GM12878 (cell line): Measurements from ENCODE around the gene LRP1B. TPM values are rescaled to one million over a fixed set of nuclear protein-coding genes. Genes with fewer than 3 reads are reported as not detected.

Source experiments
- ATAC-seq: fragments of 200-7000 bp; cut with Tn5 transposase; 3 replicates; pipeline ENCODE4 v1.9.1; 2020; ENCODE audit warnings: mild to moderate bottlenecking, moderate library complexity
- BruUV-seq: library from RNA; stranded (reverse); fragments of 400-500 nt; replicated peaks from 2 replicates; lab custom pipeline; 2021; lab: Mats Ljungman, UMichigan
- CTCF ChIA-PET: fragments of 300-600 bp; sonication (Branson Sonifier 250); formaldehyde crosslinking; extraction: SDS; loops from one replicate; lab custom pipeline; 2021; ENCODE audit warnings: inconsistent platforms; lab: Yijun Ruan, JAX
- POLR2A ChIA-PET: fragments of 350-600 bp; formaldehyde crosslinking; extraction: SDS; loops from one replicate; lab custom pipeline; 2021; ENCODE audit warnings: inconsistent platforms; lab: Charles Lee
- RAD21 ChIA-PET: fragments of 300-600 bp; sonication (Branson Sonifier 250); formaldehyde crosslinking; loops from one replicate; lab custom pipeline; 2023; ENCODE audit warnings: antibody characterized with exemption; ENCODE audit not compliant: unreplicated experiment; lab: Charles Lee
- SMC1A ChIA-PET: fragments of 300-600 bp; sonication (Branson Sonifier 250); formaldehyde crosslinking; loops from one replicate; lab custom pipeline; 2023; ENCODE audit not compliant: unreplicated experiment, uncharacterized antibody; lab: Charles Lee
- DNase-seq: peaks from one replicate; pipeline ENCODE4 v3.0.0-alpha.2; 2011; ENCODE audit warnings: low read depth, low spot score
- FAIRE-seq: peaks from 3 replicates; lab custom pipeline; 2011; peaks lifted over from hg19 to GRCh38; lab: Jason Lieb, UNC
- H2AFZ ChIP-seq: 2 replicates; pipeline ENCODE4 v1.6.0; 2011; ENCODE audit warnings: low read depth, low read length, control low read depth; ENCODE audit not compliant: control insufficient read depth
- H3K27ac ChIP-seq: 2 replicates; pipeline ENCODE4 v1.5.1; 2011; ENCODE audit warnings: control low read depth; ENCODE audit not compliant: control insufficient read depth, insufficient read depth
- H3K27me3 ChIP-seq, 2 experiments: replicated peaks in 1 of 2; 2 replicates each; pipeline versions ENCODE4 v1.6.0 to v1.6.1; 2011; ENCODE audit warnings: low read length in 1 of 2; ENCODE audit not compliant: control insufficient read depth in 2 of 2, insufficient read depth in 2 of 2
- H3K36me3 ChIP-seq, 2 experiments: 2 replicates each; pipeline ENCODE4 v1.5.1; 2011; ENCODE audit warnings: low read length in 1 of 2; ENCODE audit not compliant: control insufficient read depth in 2 of 2, insufficient read depth in 2 of 2
- H3K4me1 ChIP-seq: 2 replicates; pipeline ENCODE4 v1.6.1; 2011; ENCODE audit warnings: mild to moderate bottlenecking, low read length, moderate library complexity, mixed read lengths; ENCODE audit not compliant: control insufficient read depth, insufficient read depth
- H3K4me2 ChIP-seq: 2 replicates; pipeline ENCODE4 v1.6.0; 2011; ENCODE audit warnings: control low read depth; ENCODE audit not compliant: control insufficient read depth, insufficient read depth
- H3K4me3 ChIP-seq: fragments of 200-600 bp; sonication (generic); 2 replicates; pipeline ENCODE4 v1.5.1; 2016
- H3K79me2 ChIP-seq: 2 replicates; pipeline ENCODE4 v1.6.0; 2011; ENCODE audit warnings: low read length; ENCODE audit not compliant: control insufficient read depth, insufficient read depth
- H3K9ac ChIP-seq: 2 replicates; pipeline ENCODE4 v1.8.0; 2011; ENCODE audit warnings: low read length, control low read depth, mixed read lengths; ENCODE audit not compliant: control insufficient read depth, insufficient read depth
- H3K9me3 ChIP-seq: replicated peaks from 3 replicates; pipeline ENCODE4 v1.5.1; 2011; ENCODE audit warnings: mild to moderate bottlenecking, low read length; ENCODE audit not compliant: control insufficient read depth, insufficient read depth
- H4K20me1 ChIP-seq: 2 replicates; pipeline ENCODE4 v1.6.0; 2011; ENCODE audit not compliant: control insufficient read depth, insufficient read depth
- CTCF ChIP-seq, 3 experiments: IDR thresholded peaks in 2 of 3; conservative IDR thresholded peaks in 1 of 3; 2 replicates each; pipeline ENCODE4 v1.5.1; 2011; ENCODE audit warnings: low read depth in 3 of 3, low read length in 3 of 3, mild to moderate bottlenecking in 3 of 3, control low read depth in 2 of 3, moderate library complexity in 2 of 3, inconsistent platforms in 1 of 3, mixed read lengths in 1 of 3; ENCODE audit not compliant: control insufficient read depth in 2 of 3, insufficient read depth in 1 of 3; ENCODE audit errors: extremely low read depth in 1 of 3
- DPF2 ChIP-seq: fragments of 450-650 bp; IDR thresholded peaks from 2 replicates; pipeline ENCODE4 v1.6.1; 2017; ENCODE audit warnings: mild to moderate bottlenecking
- E2F4 ChIP-seq: IDR thresholded peaks from 2 replicates; pipeline ENCODE4 v1.6.1; 2012; ENCODE audit warnings: low read depth, low read length, improper control_type of control experiment
- EZH2 ChIP-seq: IDR thresholded peaks from 2 replicates; pipeline ENCODE4 v1.6.1; 2012; ENCODE audit warnings: low read depth, mild to moderate bottlenecking, control low read depth, inconsistent platforms, low read length, borderline replicate concordance; ENCODE audit not compliant: control insufficient read depth
- GATAD2B ChIP-seq: fragments of 450-650 bp; conservative IDR thresholded peaks from 2 replicates; pipeline ENCODE4 v1.6.1; 2017; ENCODE audit warnings: low read depth, mild to moderate bottlenecking, moderate library complexity
- HDGF ChIP-seq: fragments of 450-650 bp; IDR thresholded peaks from 2 replicates; pipeline ENCODE4 v1.6.1; 2016; ENCODE audit warnings: antibody characterized with exemption
- PAX5 ChIP-seq: IDR thresholded peaks from 2 replicates; pipeline ENCODE4 v1.6.1; 2011; ENCODE audit warnings: low read depth, low read length, borderline replicate concordance
- PAX8 ChIP-seq: fragments of 450-650 bp; IDR thresholded peaks from 2 replicates; pipeline ENCODE4 v1.6.1; 2017; ENCODE audit warnings: mild to moderate bottlenecking, moderate library complexity
- SIX5 ChIP-seq: IDR thresholded peaks from 2 replicates; pipeline ENCODE4 v1.6.1; 2011; ENCODE audit warnings: mild to moderate bottlenecking, low read depth, low read length, moderate library complexity; ENCODE audit not compliant: severe bottlenecking
- SREBF1 ChIP-seq: IDR thresholded peaks from 2 replicates; pipeline ENCODE4 v1.6.1; 2012; ENCODE audit warnings: mild to moderate bottlenecking, low read length
- SUZ12 ChIP-seq: fragments of 200-600 bp; sonication (generic); IDR thresholded peaks from one replicate; pipeline ENCODE4 v1.6.1; 2018; ENCODE audit warnings: antibody characterized with exemption, mild to moderate bottlenecking; ENCODE audit not compliant: unreplicated experiment
- ZNF622 ChIP-seq: fragments of 450-650 bp; IDR thresholded peaks from 2 replicates; pipeline ENCODE4 v1.6.1; 2017; ENCODE audit warnings: mild to moderate bottlenecking, inconsistent platforms
- WGBS: methylation state at CpG from one replicate; pipeline ENCODE4 v1.1.6; 2016; ENCODE audit warnings: low lambda C conversion rate; ENCODE audit not compliant: insufficient replicate concordance, insufficient coverage; ENCODE audit errors: missing lambda C conversion rate; 5-methylcytosine and 5-hydroxymethylcytosine counted together
- in situ Hi-C: fragments of 300-500 bp; cut with MboI; formaldehyde crosslinking; loops from 9 replicates; pipeline ENCODE4 v1.14.3; 2018; ENCODE audit warnings: mixed read lengths
- intact Hi-C: fragments of 100-400 bp; cut with micrococcal nuclease; formaldehyde crosslinking; loops from one replicate; pipeline ENCODE4 v1.14.2; 2022; ENCODE audit not compliant: unreplicated experiment
- polyA plus RNA-seq, 11 experiments: library from polyadenylated mRNA; depleted of rRNA in 4 of 11; unstranded in 6 of 11; stranded (reverse) in 5 of 11; fragments of >200 nt; fragmentation: Nextera tagmentation in 4 of 11; fragmentation: Illumina TruSeq in 1 of 11; extraction: Ambion mirVana in 4 of 11; extraction: Trizol in 1 of 11; gene quantifications; 1 replicate in 1 of 11; 2 replicates in 10 of 11; pipeline versions ENCODE4 v1.2.1 to v1.2.3, GENCODE V29; 2011 to 2016; ENCODE audit warnings: inconsistent platforms in 2 of 11, missing spikeins in 2 of 11, low read depth in 1 of 11
- total RNA-seq, 4 experiments: library from RNA; depleted of rRNA in 3 of 4; stranded (reverse); fragments of >200 nt in 3 of 4; fragmentation: Illumina TruSeq in 1 of 4; extraction: Trizol in 1 of 4; gene quantifications; 2 replicates each; pipeline versions ENCODE4 v1.2.1 to v1.2.3, GENCODE V29; 2013 to 2021
- TF ChIP-seq, protein P1 (sequence below): fragments of 450-650 bp; IDR thresholded peaks from 2 replicates; pipeline ENCODE4 v1.6.1; 2017; ENCODE audit warnings: low read depth, mild to moderate bottlenecking, moderate library complexity
- TF ChIP-seq, protein P2 (sequence below): fragments of 450-650 bp; formaldehyde crosslinking; IDR thresholded peaks from 2 replicates; pipeline ENCODE4 v1.5.0; 2022; ENCODE audit warnings: mild to moderate bottlenecking, missing genetic modification characterization

LRP1B gene
- total and polyA plus RNA-seq, 10 of the 15 experiments (the other 5 are each of a cell fraction or from before 2014, with no cell fraction given) = under 0.01 to 0.06 (median 0.03) TPM; not detected in 5

GRCh38 chr2:140187086-140187485 lies 1943.7 kb downstream of the LRP1B start:
- DNase-seq (no peak), ATAC-seq (no peak), FAIRE-seq (no peak)
- CTCF ChIA-PET = interaction anchor here (0.9 kb wide), 1 partner anchor 54 kb away, joined by 3 read pairs; no protein-coding TSS in a partner anchor
- H3K27me3 ChIP-seq = no peaks in the 10 kb centered on the region
- no peak overlapping the region for H2AFZ ChIP-seq
- no peak overlapping the region for H3K4me2 ChIP-seq
- BruUV-seq = no TSS peak
- intact Hi-C loops = no loop called here
- H4K20me1 ChIP-seq = no peaks in the 10 kb centered on the region
- no peaks in the 10 kb centered on the region for H3K9me3 ChIP-seq
- in situ Hi-C loops = no loop called here
- no peak overlapping the region for H3K4me3 ChIP-seq
- POLR2A ChIA-PET = no interaction called here
- H3K36me3 ChIP-seq = no peaks in the 10 kb centered on the region
- RAD21 ChIA-PET = no interaction called here
- SMC1A ChIA-PET = no interaction called here
- H3K27ac ChIP-seq = no peak overlapping the region
- no peaks in the 10 kb centered on the region for H3K4me1 ChIP-seq
- H3K79me2 ChIP-seq = no peaks in the 10 kb centered on the region
- no peak overlapping the region for H3K9ac ChIP-seq
- WGBS = 18% methylated on average over 4 of the region's 4 CpGs
- TF ChIP-seq E2F4 = no peak
- TF ChIP-seq EZH2 = no peak
- no peak for TF ChIP-seq CTCF (IDR thresholded peaks at IDR 0.05 in 2 of 3, conservative IDR thresholded peaks at IDR 0.05 in 1 of 3; ENCODE audit: control insufficient read depth in 2 of 3, extremely low read depth in 1 of 3, insufficient read depth in 1 of 3, low read depth in 3 of 3, low read length in 3 of 3)
- TF ChIP-seq GATAD2B = no peak
- TF ChIP-seq PAX8 = no peak
- no peak for TF ChIP-seq SUZ12
- no peak for TF ChIP-seq PAX5
- TF ChIP-seq, protein P1, sequence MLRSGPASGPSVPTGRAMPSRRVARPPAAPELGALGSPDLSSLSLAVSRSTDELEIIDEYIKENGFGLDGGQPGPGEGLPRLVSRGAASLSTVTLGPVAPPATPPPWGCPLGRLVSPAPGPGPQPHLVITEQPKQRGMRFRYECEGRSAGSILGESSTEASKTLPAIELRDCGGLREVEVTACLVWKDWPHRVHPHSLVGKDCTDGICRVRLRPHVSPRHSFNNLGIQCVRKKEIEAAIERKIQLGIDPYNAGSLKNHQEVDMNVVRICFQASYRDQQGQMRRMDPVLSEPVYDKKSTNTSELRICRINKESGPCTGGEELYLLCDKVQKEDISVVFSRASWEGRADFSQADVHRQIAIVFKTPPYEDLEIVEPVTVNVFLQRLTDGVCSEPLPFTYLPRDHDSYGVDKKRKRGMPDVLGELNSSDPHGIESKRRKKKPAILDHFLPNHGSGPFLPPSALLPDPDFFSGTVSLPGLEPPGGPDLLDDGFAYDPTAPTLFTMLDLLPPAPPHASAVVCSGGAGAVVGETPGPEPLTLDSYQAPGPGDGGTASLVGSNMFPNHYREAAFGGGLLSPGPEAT = no peak
- no peak for TF ChIP-seq DPF2
- no peak for TF ChIP-seq SIX5
- TF ChIP-seq, protein P2, sequence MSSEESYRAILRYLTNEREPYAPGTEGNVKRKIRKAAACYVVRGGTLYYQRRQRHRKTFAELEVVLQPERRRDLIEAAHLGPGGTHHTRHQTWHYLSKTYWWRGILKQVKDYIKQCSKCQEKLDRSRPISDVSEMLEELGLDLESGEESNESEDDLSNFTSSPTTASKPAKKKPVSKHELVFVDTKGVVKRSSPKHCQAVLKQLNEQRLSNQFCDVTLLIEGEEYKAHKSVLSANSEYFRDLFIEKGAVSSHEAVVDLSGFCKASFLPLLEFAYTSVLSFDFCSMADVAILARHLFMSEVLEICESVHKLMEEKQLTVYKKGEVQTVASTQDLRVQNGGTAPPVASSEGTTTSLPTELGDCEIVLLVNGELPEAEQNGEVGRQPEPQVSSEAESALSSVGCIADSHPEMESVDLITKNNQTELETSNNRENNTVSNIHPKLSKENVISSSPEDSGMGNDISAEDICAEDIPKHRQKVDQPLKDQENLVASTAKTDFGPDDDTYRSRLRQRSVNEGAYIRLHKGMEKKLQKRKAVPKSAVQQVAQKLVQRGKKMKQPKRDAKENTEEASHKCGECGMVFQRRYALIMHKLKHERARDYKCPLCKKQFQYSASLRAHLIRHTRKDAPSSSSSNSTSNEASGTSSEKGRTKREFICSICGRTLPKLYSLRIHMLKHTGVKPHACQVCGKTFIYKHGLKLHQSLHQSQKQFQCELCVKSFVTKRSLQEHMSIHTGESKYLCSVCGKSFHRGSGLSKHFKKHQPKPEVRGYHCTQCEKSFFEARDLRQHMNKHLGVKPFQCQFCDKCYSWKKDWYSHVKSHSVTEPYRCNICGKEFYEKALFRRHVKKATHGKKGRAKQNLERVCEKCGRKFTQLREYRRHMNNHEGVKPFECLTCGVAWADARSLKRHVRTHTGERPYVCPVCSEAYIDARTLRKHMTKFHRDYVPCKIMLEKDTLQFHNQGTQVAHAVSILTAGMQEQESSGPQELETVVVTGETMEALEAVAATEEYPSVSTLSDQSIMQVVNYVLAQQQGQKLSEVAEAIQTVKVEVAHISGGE (CRISPR knock-in tag) = no peak
- TF ChIP-seq HDGF = no peak
- TF ChIP-seq SREBF1 = no peak
- TF ChIP-seq ZNF622 = no peak
